ENCODE results near the gene ASB6. TPM values are rescaled to one million over a fixed set of nuclear protein-coding genes. Genes with fewer than 3 reads are reported as not detected.

ASB6 gene
- total RNA-seq, 1 donor from 2014 or later = 20.1 TPM

DNA sequence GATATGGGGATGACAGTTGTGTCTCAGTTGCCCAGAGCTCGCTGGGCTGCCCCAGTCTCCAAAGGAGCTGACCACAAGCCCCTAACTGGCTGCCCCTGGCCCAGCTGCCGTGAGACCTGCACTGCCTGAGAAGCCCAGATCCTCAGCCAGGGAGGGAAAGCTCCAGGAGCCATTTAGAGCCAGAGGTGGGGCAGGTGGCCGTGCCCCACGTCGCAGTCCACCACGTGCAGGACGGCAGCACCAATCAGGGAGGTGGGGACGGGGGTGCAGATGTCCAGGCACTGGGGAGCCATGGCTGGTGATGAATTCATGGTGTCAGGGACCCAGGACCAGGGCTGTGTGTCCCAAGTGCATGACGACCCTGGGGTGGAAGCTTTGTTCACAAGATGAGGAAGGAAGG lies 36.9 kb upstream of the ASB6 start:
- no peaks in the 10 kb centered on the region for H3K4me1 Mint-ChIP-seq
- peaks cover 11% of the 10 kb centered on the region for H3K27me3 Mint-ChIP-seq
- TF ChIP-seq, protein P1, sequence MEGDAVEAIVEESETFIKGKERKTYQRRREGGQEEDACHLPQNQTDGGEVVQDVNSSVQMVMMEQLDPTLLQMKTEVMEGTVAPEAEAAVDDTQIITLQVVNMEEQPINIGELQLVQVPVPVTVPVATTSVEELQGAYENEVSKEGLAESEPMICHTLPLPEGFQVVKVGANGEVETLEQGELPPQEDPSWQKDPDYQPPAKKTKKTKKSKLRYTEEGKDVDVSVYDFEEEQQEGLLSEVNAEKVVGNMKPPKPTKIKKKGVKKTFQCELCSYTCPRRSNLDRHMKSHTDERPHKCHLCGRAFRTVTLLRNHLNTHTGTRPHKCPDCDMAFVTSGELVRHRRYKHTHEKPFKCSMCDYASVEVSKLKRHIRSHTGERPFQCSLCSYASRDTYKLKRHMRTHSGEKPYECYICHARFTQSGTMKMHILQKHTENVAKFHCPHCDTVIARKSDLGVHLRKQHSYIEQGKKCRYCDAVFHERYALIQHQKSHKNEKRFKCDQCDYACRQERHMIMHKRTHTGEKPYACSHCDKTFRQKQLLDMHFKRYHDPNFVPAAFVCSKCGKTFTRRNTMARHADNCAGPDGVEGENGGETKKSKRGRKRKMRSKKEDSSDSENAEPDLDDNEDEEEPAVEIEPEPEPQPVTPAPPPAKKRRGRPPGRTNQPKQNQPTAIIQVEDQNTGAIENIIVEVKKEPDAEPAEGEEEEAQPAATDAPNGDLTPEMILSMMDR (IDR thresholded peaks at IDR 0.05) = no peak
- H3K9me3 Mint-ChIP-seq = no peaks in the 10 kb centered on the region
- ATAC-seq (ENCODE audit: low read depth) (no peak), DNase-seq (no peak)
- CTCF ChIA-PET = no interaction called here
- POLR2A ChIA-PET = no interaction called here
- intact Hi-C loops (cut with micrococcal nuclease) = no loop called here
- H3K4me3 Mint-ChIP-seq = no peak overlapping the region
- H3K36me3 Mint-ChIP-seq (ENCODE audit: low read depth) = no peaks in the 10 kb centered on the region
- H3K27ac Mint-ChIP-seq = no peak overlapping the region

GRCh38 chr9:129677456-129677855 lies 35.5 kb upstream of the ASB6 start:
- POLR2A ChIA-PET = no interaction called here
- H3K27me3 Mint-ChIP-seq = peaks cover 13% of the 10 kb centered on the region
- no peaks in the 10 kb centered on the region for H3K4me1 Mint-ChIP-seq
- H3K27ac Mint-ChIP-seq = no peak overlapping the region
- H3K9me3 Mint-ChIP-seq = no peaks in the 10 kb centered on the region
- intact Hi-C loops (cut with micrococcal nuclease) = no loop called here
- ATAC-seq (ENCODE audit: low read depth) = no peak
- TF ChIP-seq, protein P1 (IDR thresholded peaks at IDR 0.05) = no peak
- CTCF ChIA-PET = no interaction called here
- no peak for DNase-seq
- H3K4me3 Mint-ChIP-seq = no peak overlapping the region
- H3K36me3 Mint-ChIP-seq (ENCODE audit: low read depth) = no peaks in the 10 kb centered on the region

GRCh38 chr9:129676975-129677374 lies 35.0 kb upstream of the ASB6 start:
- Mint-ChIP-seq H3K4me3 (no peak overlapping the region), H3K36me3 (ENCODE audit: low read depth) (no peaks in the 10 kb centered on the region), H3K27ac (no peak overlapping the region), H3K9me3 (no peaks in the 10 kb centered on the region), H3K4me1 (no peaks in the 10 kb centered on the region), H3K27me3 (peaks cover 13% of the 10 kb centered on the region)
- TF ChIP-seq, protein P1 (IDR thresholded peaks at IDR 0.05) = no peak
- no peak for ATAC-seq (ENCODE audit: low read depth)
- DNase-seq = no peak
- CTCF ChIA-PET = no interaction called here
- intact Hi-C loops (cut with micrococcal nuclease) = no loop called here
- POLR2A ChIA-PET = no interaction called here

DNA sequence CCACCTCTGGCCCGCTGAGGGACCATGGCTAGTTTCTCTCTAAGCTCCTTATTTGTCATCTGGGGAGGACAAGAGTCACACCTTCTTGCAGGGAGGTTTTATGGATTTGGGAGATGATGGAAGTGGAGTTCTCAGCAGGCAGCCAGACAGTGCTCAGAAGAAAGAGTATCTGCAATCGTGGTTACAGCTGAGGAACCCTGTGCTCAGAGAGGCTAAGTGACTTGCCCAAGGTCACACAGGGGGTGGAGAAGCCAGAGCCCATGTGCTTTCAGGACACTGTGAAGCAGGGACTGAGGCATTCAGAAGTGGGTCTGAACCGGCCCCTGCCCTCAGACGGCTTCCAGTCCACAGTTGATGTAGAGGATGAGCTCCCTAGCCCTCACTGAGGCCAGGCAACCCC lies 34.3 kb upstream of the ASB6 start:
- ChIA-PET POLR2A (no interaction called here), CTCF (no interaction called here)
- DNase-seq (no peak), ATAC-seq (ENCODE audit: low read depth) (no peak)
- Mint-ChIP-seq H3K4me3 (no peak overlapping the region), H3K4me1 (no peaks in the 10 kb centered on the region), H3K36me3 (ENCODE audit: low read depth) (no peaks in the 10 kb centered on the region), H3K9me3 (no peaks in the 10 kb centered on the region), H3K27me3 (peaks cover 13% of the 10 kb centered on the region), H3K27ac (no peak overlapping the region)
- intact Hi-C loops (cut with micrococcal nuclease) = no loop called here
- TF ChIP-seq, protein P1 (IDR thresholded peaks at IDR 0.05) = no peak

GRCh38 chr9:129675620-129676019 lies 33.7 kb upstream of the ASB6 start:
- DNase-seq = no peak
- H3K27ac Mint-ChIP-seq = no peak overlapping the region
- ATAC-seq (ENCODE audit: low read depth) = no peak
- intact Hi-C loops (cut with micrococcal nuclease) = no loop called here
- no peaks in the 10 kb centered on the region for H3K36me3 Mint-ChIP-seq (ENCODE audit: low read depth)
- CTCF ChIA-PET = no interaction called here
- no peaks in the 10 kb centered on the region for H3K9me3 Mint-ChIP-seq
- POLR2A ChIA-PET = no interaction called here
- TF ChIP-seq, protein P1 (IDR thresholded peaks at IDR 0.05) = no peak
- no peak overlapping the region for H3K4me3 Mint-ChIP-seq
- H3K4me1 Mint-ChIP-seq = no peaks in the 10 kb centered on the region
- peaks cover 18% of the 10 kb centered on the region for H3K27me3 Mint-ChIP-seq
